ENCODE measurements around the gene CLEC10A. TPM values are rescaled to one million over a fixed set of nuclear protein-coding genes. Genes with fewer than 3 reads are reported as not detected.
A peak's percentile ranks its signal among the peaks of the same experiment; 100 is the strongest.
"Not testable (repeated sequence)": the region's sequence is repeated elsewhere in the genome, so short reads cannot be mapped to it uniquely, and the experiment has no call there.

Gene CLEC10A
- total and polyA plus RNA-seq, 2 donors (not counting 1 experiment from before 2014, with no cell fraction given) = not detected

DNA sequence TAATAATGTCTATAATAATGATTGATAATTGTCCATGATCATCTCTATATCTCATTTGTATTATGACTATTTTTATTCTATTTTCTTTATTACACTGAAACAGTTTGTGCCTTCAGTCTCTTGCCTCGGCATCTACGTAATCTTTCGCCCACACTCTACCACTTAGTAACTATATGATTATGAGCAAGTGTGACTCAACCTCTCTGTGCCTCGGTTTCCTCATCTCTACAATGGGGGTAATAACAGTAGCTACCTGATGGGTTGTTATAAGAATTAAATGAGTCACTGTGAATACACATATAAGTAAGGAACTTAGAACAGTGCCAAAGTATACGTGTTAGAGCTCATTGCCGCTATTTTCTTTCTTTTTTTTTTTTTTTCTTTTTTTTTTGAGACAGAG lies 32.5 kb downstream of the CLEC10A start:
- Histone ChIP-seq H3K9me3 (ENCODE audit: control insufficient read depth, insufficient read depth, low read depth, low read length) (no peaks in the 10 kb centered on the region), H2AFZ (ENCODE audit: low read length) (no peak overlapping the region), H4K20me1 (ENCODE audit: control insufficient read depth, extremely low read depth, insufficient read depth, low read length) (no peaks in the 10 kb centered on the region), H3K9ac (ENCODE audit: insufficient read depth, low read length) (no peak overlapping the region), H3K27ac (ENCODE audit: insufficient read depth, low read length) (no peak overlapping the region), H3K4me3 (replicated peaks in 1 of 4; ENCODE audit: control extremely low read depth in 1 of 4, insufficient read depth in 1 of 4, low read depth in 3 of 4, low read length in 4 of 4) (no peak overlapping the region), H3K36me3 (ENCODE audit: control insufficient read depth, insufficient read depth, low read length) (no peaks in the 10 kb centered on the region), H3K4me2 (ENCODE audit: extremely low read depth, insufficient read depth, low read length) (no peak overlapping the region), H3K4me1 (ENCODE audit: control insufficient read depth, extremely low read depth, insufficient read depth, low read length) (peaks cover 3% of the 10 kb centered on the region), H3K79me2 (ENCODE audit: control insufficient read depth, insufficient read depth, low read length) (no peaks in the 10 kb centered on the region), H3K27me3 (ENCODE audit: control insufficient read depth, insufficient read depth, low read length) (peaks cover 15% of the 10 kb centered on the region)
- TF ChIP-seq, protein P1, sequence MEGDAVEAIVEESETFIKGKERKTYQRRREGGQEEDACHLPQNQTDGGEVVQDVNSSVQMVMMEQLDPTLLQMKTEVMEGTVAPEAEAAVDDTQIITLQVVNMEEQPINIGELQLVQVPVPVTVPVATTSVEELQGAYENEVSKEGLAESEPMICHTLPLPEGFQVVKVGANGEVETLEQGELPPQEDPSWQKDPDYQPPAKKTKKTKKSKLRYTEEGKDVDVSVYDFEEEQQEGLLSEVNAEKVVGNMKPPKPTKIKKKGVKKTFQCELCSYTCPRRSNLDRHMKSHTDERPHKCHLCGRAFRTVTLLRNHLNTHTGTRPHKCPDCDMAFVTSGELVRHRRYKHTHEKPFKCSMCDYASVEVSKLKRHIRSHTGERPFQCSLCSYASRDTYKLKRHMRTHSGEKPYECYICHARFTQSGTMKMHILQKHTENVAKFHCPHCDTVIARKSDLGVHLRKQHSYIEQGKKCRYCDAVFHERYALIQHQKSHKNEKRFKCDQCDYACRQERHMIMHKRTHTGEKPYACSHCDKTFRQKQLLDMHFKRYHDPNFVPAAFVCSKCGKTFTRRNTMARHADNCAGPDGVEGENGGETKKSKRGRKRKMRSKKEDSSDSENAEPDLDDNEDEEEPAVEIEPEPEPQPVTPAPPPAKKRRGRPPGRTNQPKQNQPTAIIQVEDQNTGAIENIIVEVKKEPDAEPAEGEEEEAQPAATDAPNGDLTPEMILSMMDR (conservative IDR thresholded peaks at IDR 0.05 in 1 of 2, IDR thresholded peaks at IDR 0.05 in 1 of 2; ENCODE audit: low read depth in 1 of 2, low read length in 2 of 2) = no peak
- no peak for TF ChIP-seq EZH2 (IDR thresholded peaks at IDR 0.05; ENCODE audit: low read length, missing control alignments)
- no peak for DNase-seq (ENCODE audit: low read depth in 2 of 2)

DNA sequence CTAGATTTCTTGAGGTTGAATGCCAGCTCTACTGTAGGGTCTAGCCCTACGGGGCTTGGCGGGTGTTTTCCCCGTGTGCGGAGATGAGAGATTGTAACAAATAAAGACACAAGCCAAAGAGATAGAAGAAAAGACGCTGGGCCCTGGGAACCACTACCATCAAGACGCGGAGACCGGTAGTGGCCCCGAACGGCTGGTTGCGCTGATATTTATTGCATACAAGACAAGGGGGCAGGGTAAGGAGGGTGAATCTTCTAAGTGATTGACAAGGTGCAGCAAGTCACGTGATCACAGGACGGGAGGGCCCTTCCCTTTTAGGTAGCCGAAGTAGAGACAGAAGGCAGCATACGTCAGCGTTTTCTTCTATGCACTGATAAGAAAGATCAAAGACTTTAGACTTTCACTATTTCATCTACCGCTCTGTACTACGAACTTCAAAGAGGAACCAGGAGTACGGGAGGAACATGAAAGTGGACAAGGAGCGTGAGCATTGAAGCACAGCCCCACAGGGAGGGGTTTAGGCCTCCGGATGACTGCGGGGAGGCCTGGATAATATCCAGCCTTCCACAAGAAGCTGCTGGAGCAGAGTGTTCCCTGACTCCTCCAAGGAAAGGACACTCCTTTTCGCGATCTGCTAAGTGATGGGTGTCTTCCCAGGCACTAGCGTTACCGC lies 33.2 kb downstream of the CLEC10A start:
- Histone ChIP-seq H2AFZ (ENCODE audit: low read length) (peak overlapping the region; percentile 22), H3K4me3 (replicated peaks in 1 of 4; ENCODE audit: control extremely low read depth in 1 of 4, insufficient read depth in 1 of 4, low read depth in 3 of 4, low read length in 4 of 4) (peak overlapping the region in 2 of 4 experiments; percentile 2 to 31), H3K27me3 (ENCODE audit: control insufficient read depth, insufficient read depth, low read length) (peaks cover 18% of the 10 kb centered on the region), H3K4me2 (ENCODE audit: extremely low read depth, insufficient read depth, low read length) (peak overlapping the region; percentile 0)
- H4K20me1 ChIP-seq (ENCODE audit: control insufficient read depth, extremely low read depth, insufficient read depth, low read length); DNase-seq (ENCODE audit: low read depth in 2 of 2); H3K27ac ChIP-seq (ENCODE audit: insufficient read depth, low read length); H3K36me3 ChIP-seq (ENCODE audit: control insufficient read depth, insufficient read depth, low read length); H3K4me1 ChIP-seq (ENCODE audit: control insufficient read depth, extremely low read depth, insufficient read depth, low read length); H3K79me2 ChIP-seq (ENCODE audit: control insufficient read depth, insufficient read depth, low read length); H3K9ac ChIP-seq (ENCODE audit: insufficient read depth, low read length); H3K9me3 ChIP-seq (ENCODE audit: control insufficient read depth, insufficient read depth, low read depth, low read length): not testable (repeated sequence)

DNA sequence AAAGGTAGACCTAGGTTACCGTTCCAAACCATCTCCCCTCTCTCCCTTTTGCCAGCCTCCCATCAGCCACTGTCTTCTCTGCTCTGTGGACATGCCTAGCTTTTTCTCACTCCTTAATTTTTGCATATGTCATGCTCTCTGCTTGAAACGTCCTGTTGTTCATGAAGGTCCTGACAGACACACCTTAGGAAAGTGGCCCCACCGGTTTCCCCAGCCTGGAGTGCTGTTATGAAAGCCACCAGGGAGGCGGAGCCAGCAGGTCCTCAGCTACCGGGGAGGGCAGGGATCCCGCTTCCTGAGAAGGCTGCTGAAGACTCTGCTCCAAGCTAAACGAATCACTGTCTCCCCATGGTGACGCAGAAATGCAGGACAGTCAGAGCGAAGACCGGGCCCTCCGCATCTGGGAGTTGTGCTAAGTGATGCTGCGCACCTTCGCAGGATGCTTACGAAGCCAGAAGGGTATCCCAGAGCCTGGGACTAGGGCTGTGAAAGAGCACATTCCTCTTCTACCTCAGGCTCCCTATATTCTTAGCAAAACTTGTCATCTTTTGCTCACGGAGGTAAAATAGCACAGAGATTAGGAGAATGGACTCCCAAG lies 33.8 kb downstream of the CLEC10A start:
- Histone ChIP-seq H3K27ac (ENCODE audit: insufficient read depth, low read length) (no peak overlapping the region), H3K9me3 (ENCODE audit: control insufficient read depth, insufficient read depth, low read depth, low read length) (no peaks in the 10 kb centered on the region), H3K9ac (ENCODE audit: insufficient read depth, low read length) (no peak overlapping the region), H3K4me3 (replicated peaks in 1 of 4; ENCODE audit: control extremely low read depth in 1 of 4, insufficient read depth in 1 of 4, low read depth in 3 of 4, low read length in 4 of 4) (no peak overlapping the region), H4K20me1 (ENCODE audit: control insufficient read depth, extremely low read depth, insufficient read depth, low read length) (no peaks in the 10 kb centered on the region), H2AFZ (ENCODE audit: low read length) (peak overlapping the region; percentile 22), H3K27me3 (ENCODE audit: control insufficient read depth, insufficient read depth, low read length) (peaks cover 18% of the 10 kb centered on the region), H3K36me3 (ENCODE audit: control insufficient read depth, insufficient read depth, low read length) (no peaks in the 10 kb centered on the region), H3K79me2 (ENCODE audit: control insufficient read depth, insufficient read depth, low read length) (no peaks in the 10 kb centered on the region), H3K4me1 (ENCODE audit: control insufficient read depth, extremely low read depth, insufficient read depth, low read length) (peaks cover 3% of the 10 kb centered on the region), H3K4me2 (ENCODE audit: extremely low read depth, insufficient read depth, low read length) (peak overlapping the region; percentile 0)
- TF ChIP-seq, protein P1 (conservative IDR thresholded peaks at IDR 0.05 in 1 of 2, IDR thresholded peaks at IDR 0.05 in 1 of 2; ENCODE audit: low read depth in 1 of 2, low read length in 2 of 2) = no peak
- TF ChIP-seq EZH2 (IDR thresholded peaks at IDR 0.05; ENCODE audit: low read length, missing control alignments) = no peak
- DNase-seq (ENCODE audit: low read depth in 2 of 2) = no peak

Data from fibroblast of lung (primary cell).